Osteoblast (primary cell): ENCODE results near the gene TRAK1. TPM values are rescaled to one million over a fixed set of nuclear protein-coding genes. Genes with fewer than 3 reads are reported as not detected.

Experiments used
- DNase-seq: peaks from one replicate; pipeline ENCODE4 v3.0.0; 2011; ENCODE audit warnings: low spot score, mixed read lengths; ENCODE audit not compliant: insufficient read length; ENCODE audit errors: missing footprints
- H2AFZ ChIP-seq: 2 replicates; pipeline ENCODE4 v1.6.0; 2011; ENCODE audit warnings: mild to moderate bottlenecking, low read length
- H3K27ac ChIP-seq: 2 replicates; pipeline ENCODE4 v1.5.1; 2011; ENCODE audit warnings: mild to moderate bottlenecking, low read depth, low read length, moderate library complexity
- H3K27me3 ChIP-seq: 2 replicates; pipeline ENCODE4 v1.6.0; 2012; ENCODE audit warnings: mild to moderate bottlenecking, control low read depth, inconsistent platforms, low read length, moderate library complexity; ENCODE audit not compliant: insufficient read depth
- H3K36me3 ChIP-seq: 2 replicates; pipeline ENCODE4 v1.5.1; 2011; ENCODE audit warnings: mild to moderate bottlenecking, low read length, control low read depth, moderate library complexity; ENCODE audit not compliant: insufficient read depth
- H3K4me1 ChIP-seq: 2 replicates; pipeline ENCODE4 v1.5.1; 2011; ENCODE audit warnings: mild to moderate bottlenecking, low read length, control low read depth, moderate library complexity; ENCODE audit not compliant: insufficient read depth
- H3K4me2 ChIP-seq: 2 replicates; pipeline ENCODE4 v1.6.0; 2011; ENCODE audit warnings: mild to moderate bottlenecking, low read length; ENCODE audit not compliant: insufficient read depth
- H3K4me3 ChIP-seq: fragments of 200-600 bp; sonication (generic); 3 replicates; pipeline ENCODE4 v1.5.1; 2012; ENCODE audit warnings: mild to moderate bottlenecking, low read length, inconsistent platforms; ENCODE audit not compliant: insufficient read depth
- H3K79me2 ChIP-seq: 2 replicates; pipeline ENCODE4 v1.6.0; 2012; ENCODE audit warnings: mild to moderate bottlenecking, low read length, control low read depth, inconsistent platforms; ENCODE audit not compliant: insufficient read depth
- H3K9me3 ChIP-seq: 2 replicates; pipeline ENCODE4 v1.5.1; 2011; ENCODE audit warnings: low read depth, low read length, control low read depth
- H4K20me1 ChIP-seq: 2 replicates; pipeline ENCODE4 v1.6.0; 2012; ENCODE audit warnings: mild to moderate bottlenecking, low read length, control low read depth; ENCODE audit not compliant: insufficient read depth
- CTCF ChIP-seq: IDR thresholded peaks from 2 replicates; pipeline ENCODE4 v1.5.1; 2011; ENCODE audit warnings: mild to moderate bottlenecking, low read depth, low read length, moderate library complexity; ENCODE audit errors: extremely low read depth
- total RNA-seq: library from RNA; depleted of rRNA; stranded (reverse); fragments of >200 nt; gene quantifications from 2 replicates; pipeline ENCODE4 v1.2.3, GENCODE V29; 2012

The TRAK1 gene
- total RNA-seq, 1 donor, result 60.4 TPM

DNA sequence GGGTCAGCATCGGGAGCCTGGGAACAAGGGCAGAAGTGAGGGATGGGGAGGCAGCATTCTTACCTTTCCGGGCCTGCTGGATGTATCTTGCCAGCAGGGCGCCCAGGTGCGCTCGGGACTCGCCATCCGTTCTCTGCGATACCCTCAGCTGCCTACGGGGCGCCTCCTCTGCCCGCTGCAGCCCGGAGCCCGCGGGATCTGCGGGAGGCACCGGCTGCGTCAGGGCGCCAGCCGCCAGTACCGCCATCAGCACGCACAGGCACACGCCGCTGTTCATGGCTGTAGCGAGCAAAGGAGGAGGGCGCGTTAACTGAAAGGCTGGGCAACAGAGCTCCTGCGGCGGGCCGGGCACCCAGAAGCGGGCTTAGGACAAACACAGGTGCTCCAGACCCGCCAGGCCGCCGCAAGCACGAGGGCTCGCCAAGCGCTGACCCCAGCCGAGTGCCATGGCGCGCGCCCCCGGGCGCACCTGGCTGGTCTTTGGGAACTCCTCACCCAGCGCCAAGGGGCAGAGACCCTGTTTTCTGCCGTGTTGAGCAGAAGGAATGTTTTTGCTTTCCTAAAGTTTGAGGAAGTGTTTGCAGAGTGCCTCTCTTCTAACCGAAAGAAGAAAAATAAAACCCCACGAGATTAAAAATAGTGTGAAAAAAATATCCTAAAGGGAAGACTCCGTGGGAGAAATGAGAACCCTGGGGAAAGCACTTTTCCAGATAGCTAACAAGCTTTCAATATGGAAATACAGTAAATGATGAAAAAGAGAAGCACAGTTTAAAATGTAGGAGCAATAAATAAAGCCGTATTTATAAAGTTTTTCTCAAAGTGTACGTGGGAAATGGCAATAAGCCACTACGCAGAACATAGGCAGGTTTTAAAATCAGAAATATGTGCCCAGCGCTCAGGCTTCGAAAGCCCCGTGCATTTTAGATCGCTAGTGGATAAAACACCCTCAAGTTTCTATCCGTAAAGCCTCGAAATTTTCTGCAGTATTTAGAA lies 172.5 kb downstream of the TRAK1 start:
- no peak overlapping the region for H3K4me2 ChIP-seq
- TF ChIP-seq CTCF, result no peak

GRCh38 chr3:42264399-42265058 lies 173.4 kb downstream of the TRAK1 start:
- H3K4me3 ChIP-seq, result no peak overlapping the region
- H3K27ac ChIP-seq, result no peak overlapping the region
- no peak overlapping the region for H3K4me2 ChIP-seq

More for the DNA sequence above, 172.5 kb downstream of the TRAK1 start:
- Histone ChIP-seq H3K27ac (no peak overlapping the region), H3K27me3 (peaks cover 45% of the 10 kb centered on the region), H3K36me3 (no peaks in the 10 kb centered on the region), H4K20me1 (no peaks in the 10 kb centered on the region), H2AFZ (no peak overlapping the region), H3K4me3 (no peak overlapping the region), H3K79me2 (no peaks in the 10 kb centered on the region), H3K4me1 (no peaks in the 10 kb centered on the region), H3K9me3 (no peaks in the 10 kb centered on the region)
- DNase-seq, result no peak

GRCh38 chr3:42265059-42265991 lies 174.2 kb downstream of the TRAK1 start:
- H3K4me2 ChIP-seq, result no peak overlapping the region

More at GRCh38 chr3:42264399-42265058, 173.4 kb downstream of the TRAK1 start:
- Histone ChIP-seq H3K36me3 (no peaks in the 10 kb centered on the region), H3K9me3 (no peaks in the 10 kb centered on the region), H4K20me1 (no peaks in the 10 kb centered on the region), H3K27me3 (peaks cover 48% of the 10 kb centered on the region), H3K4me1 (no peaks in the 10 kb centered on the region), H3K79me2 (no peaks in the 10 kb centered on the region), H2AFZ (no peak overlapping the region)
- DNase-seq, result no peak
- no peak for TF ChIP-seq CTCF

More at GRCh38 chr3:42265059-42265991, 174.2 kb downstream of the TRAK1 start:
- H3K4me3 ChIP-seq, result no peak overlapping the region
- peaks cover 48% of the 10 kb centered on the region for H3K27me3 ChIP-seq
- H3K27ac ChIP-seq, result no peak overlapping the region
- no peaks in the 10 kb centered on the region for H3K36me3 ChIP-seq
- H2AFZ ChIP-seq, result no peak overlapping the region
- TF ChIP-seq CTCF, result no peak
- H3K79me2 ChIP-seq, result no peaks in the 10 kb centered on the region
- H3K4me1 ChIP-seq, result no peaks in the 10 kb centered on the region
- H3K9me3 ChIP-seq, result no peaks in the 10 kb centered on the region
- peak; percentile 73 for DNase-seq
- no peaks in the 10 kb centered on the region for H4K20me1 ChIP-seq
